CD14-positive monocyte (primary cell): Measurements from ENCODE around the gene PRTN3. TPM values are rescaled to one million over a fixed set of nuclear protein-coding genes. Genes with fewer than 3 reads are reported as not detected.
A peak's percentile ranks its signal among the peaks of the same experiment; 100 is the strongest.

ENCODE experiments used
- DNase-seq, 3 donors: peaks; one replicate each; pipeline ENCODE4 v3.0.0-alpha.2; 2011 to 2022
- H2AFZ ChIP-seq: 2 replicates; pipeline ENCODE4 v1.6.0; 2012; ENCODE audit warnings: mild to moderate bottlenecking, low read depth, low read length, inconsistent platforms; ENCODE audit not compliant: insufficient read depth, poor library complexity, severe bottlenecking
- H3K27ac ChIP-seq, 2 donors: 1 replicate in 1 of 2; 2 replicates in 1 of 2; pipeline ENCODE4 v1.5.1; 2012 to 2013; ENCODE audit warnings: low read length in 2 of 2, control low read depth in 1 of 2, inconsistent platforms in 1 of 2, low read depth in 1 of 2, mild to moderate bottlenecking in 1 of 2
- H3K27me3 ChIP-seq, 2 donors: one replicate each; pipeline versions ENCODE4 v1.6.0 to v1.6.1; 2011 to 2013; ENCODE audit warnings: low read length in 2 of 2; ENCODE audit not compliant: control insufficient read depth in 2 of 2, insufficient read depth in 2 of 2
- H3K36me3 ChIP-seq, 2 donors: replicated peaks in 1 of 2; 1 replicate in 1 of 2; 2 replicates in 1 of 2; pipeline versions ENCODE4 v1.5.1 to v1.6.1; 2012 to 2013; ENCODE audit warnings: low read length in 2 of 2, control low read depth in 1 of 2, inconsistent platforms in 1 of 2, mild to moderate bottlenecking in 1 of 2; ENCODE audit not compliant: insufficient read depth in 2 of 2, control insufficient read depth in 1 of 2
- H3K4me1 ChIP-seq, 2 donors: 1 replicate in 1 of 2; 2 replicates in 1 of 2; pipeline versions ENCODE4 v1.5.1 to v1.6.1; 2012 to 2013; ENCODE audit warnings: low read length in 2 of 2, control low read depth in 1 of 2, inconsistent platforms in 1 of 2, mild to moderate bottlenecking in 1 of 2, moderate library complexity in 1 of 2; ENCODE audit not compliant: insufficient read depth in 2 of 2, control insufficient read depth in 1 of 2
- H3K4me2 ChIP-seq: replicated peaks from 2 replicates; pipeline ENCODE3; 2012; ENCODE audit warnings: low read length, moderate library complexity, mild to moderate bottlenecking; ENCODE audit not compliant: poor library complexity, severe bottlenecking; ENCODE audit errors: extremely low read depth
- H3K4me3 ChIP-seq, 3 experiments: fragments of 200-600 bp in 1 of 3; sonication (generic) in 1 of 3; replicated peaks in 1 of 3; 1 replicate in 2 of 3; 2 replicates in 1 of 3; pipeline ENCODE4 v1.5.1; 2011 to 2013; ENCODE audit warnings: low read length in 3 of 3, mild to moderate bottlenecking in 3 of 3, control low read depth in 2 of 3, low read depth in 2 of 3, inconsistent platforms in 1 of 3, moderate library complexity in 1 of 3
- H3K79me2 ChIP-seq: 2 replicates; pipeline ENCODE4 v1.6.0; 2012; ENCODE audit warnings: mild to moderate bottlenecking, control low read depth, inconsistent platforms, low read length, moderate library complexity; ENCODE audit not compliant: insufficient read depth
- H3K9ac ChIP-seq: 2 replicates; pipeline ENCODE4 v1.6.0; 2017; ENCODE audit warnings: low read length, mild to moderate bottlenecking; ENCODE audit not compliant: insufficient read depth, poor library complexity, severe bottlenecking
- H3K9me3 ChIP-seq, 2 donors: replicated peaks in 1 of 2; 1 replicate in 1 of 2; 2 replicates in 1 of 2; pipeline versions ENCODE4 v1.5.1 to v1.6.1; 2012 to 2013; ENCODE audit warnings: low read length in 2 of 2, control low read depth in 1 of 2; ENCODE audit not compliant: control insufficient read depth in 1 of 2, insufficient read depth in 1 of 2
- H4K20me1 ChIP-seq: 2 replicates; pipeline ENCODE4 v1.6.0; 2012; ENCODE audit warnings: mild to moderate bottlenecking, low read length, control low read depth, moderate library complexity; ENCODE audit not compliant: insufficient read depth
- H3K27ac Mint-ChIP-seq, 7 donors: one replicate each; pipeline ENCODE4 v1.8.0; 2020; ENCODE audit warnings: mild to moderate bottlenecking in 7 of 7, mixed read lengths in 7 of 7, moderate library complexity in 6 of 7, inconsistent platforms in 2 of 7
- H3K27me3 Mint-ChIP-seq, 3 donors: one replicate each; pipeline ENCODE4 v1.8.0; 2021 to 2022; ENCODE audit warnings: low read depth in 3 of 3, mild to moderate bottlenecking in 3 of 3, mixed read lengths in 3 of 3, moderate library complexity in 3 of 3, inconsistent platforms in 1 of 3
- H3K36me3 Mint-ChIP-seq, 2 donors: one replicate each; pipeline ENCODE4 v1.8.0; 2020; ENCODE audit warnings: mixed read lengths in 2 of 2, inconsistent platforms in 1 of 2, mild to moderate bottlenecking in 1 of 2
- H3K4me1 Mint-ChIP-seq: one replicate; pipeline ENCODE4 v1.8.0; 2020; ENCODE audit warnings: mild to moderate bottlenecking, mixed read lengths
- H3K4me3 Mint-ChIP-seq, 2 donors: one replicate each; pipeline ENCODE4 v1.8.0; 2020; ENCODE audit warnings: mild to moderate bottlenecking in 2 of 2, mixed read lengths in 2 of 2, moderate library complexity in 1 of 2
- H3K9me3 Mint-ChIP-seq, 7 donors: one replicate each; pipeline ENCODE4 v1.8.0; 2020 to 2022; ENCODE audit warnings: mixed read lengths in 7 of 7, mild to moderate bottlenecking in 6 of 7, moderate library complexity in 6 of 7, inconsistent platforms in 2 of 7
- CTCF ChIP-seq: fragments of 200-600 bp; IDR thresholded peaks from one replicate; pipeline ENCODE4 v1.8.0; 2022; ENCODE audit warnings: antibody characterized with exemption, mild to moderate bottlenecking
- WGBS: methylation state at CpG from one replicate; pipeline ENCODE4 v1.1.5; 2013; ENCODE audit warnings: missing lambda C conversion rate; ENCODE audit not compliant: insufficient coverage; 5-methylcytosine and 5-hydroxymethylcytosine counted together
- intact Hi-C, 2 donors: fragments of 100-400 bp; cut with micrococcal nuclease; formaldehyde crosslinking; loops; one replicate each; pipeline versions ENCODE4 v1.15.0 to v1.15.1; 2023
- polyA plus RNA-seq, 3 donors: library from polyadenylated mRNA; depleted of rRNA in 1 of 3; unstranded in 2 of 3; stranded (reverse) in 1 of 3; fragments of 300-500 nt in 2 of 3; fragments of >200 nt in 1 of 3; fragmentation: Illumina TruSeq in 2 of 3; gene quantifications; 1 replicate in 2 of 3; 2 replicates in 1 of 3; pipeline ENCODE4 v1.2.3, GENCODE V29; 2012 to 2021

Gene PRTN3
- polyA plus RNA-seq, 3 donors: 0.11 TPM; not detected in 2

- H3K27me3 ChIP-seq: peaks cover 0 to 11% of the 10 kb centered on the region in 2 donors
- H3K4me1 ChIP-seq: peaks cover 46 to 60% of the 10 kb centered on the region in 2 donors
- H3K4me3 ChIP-seq: peak overlapping the region in 2 of 3 experiments; percentile 16 to 72
- H3K4me2 ChIP-seq: peak overlapping the region; percentile 82
- no peaks in the 10 kb centered on the region for H3K9me3 ChIP-seq
- peaks cover 34% of the 10 kb centered on the region for H3K4me1 Mint-ChIP-seq
- H3K27ac ChIP-seq: peak overlapping the region; percentile 66 to 70
- WGBS: no CpG with 5 or more reads among the region's 7 CpGs
- peaks cover 10 to 19% of the 10 kb centered on the region in 2 donors for H3K36me3 Mint-ChIP-seq
- TF ChIP-seq CTCF: no peak
- peaks cover 0 to 2% (median 0%) of the 10 kb centered on the region in 7 donors for H3K9me3 Mint-ChIP-seq
- H2AFZ ChIP-seq: no peak overlapping the region
- peak overlapping the region; percentile 89 to 98 (median 96) for H3K27ac Mint-ChIP-seq
- H3K4me3 Mint-ChIP-seq: peak overlapping the region; percentile 81 to 88
- H3K36me3 ChIP-seq: peaks cover 5 to 6% of the 10 kb centered on the region in 2 donors
- peaks cover 11% of the 10 kb centered on the region for H3K79me2 ChIP-seq
- DNase-seq: no peak
- H3K27me3 Mint-ChIP-seq: peaks cover 0 to 2% (median 0%) of the 10 kb centered on the region in 3 donors
- intact Hi-C loops: loop anchor here (2.0 to 10.0 kb wide), 4 partner anchors 58 to 382 kb away; partner anchors contain the start of genes ATP5F1D (in 1 of the 2), MIDN (in 1 of the 2) and WDR18 (in 1 of the 2)
- H3K9ac ChIP-seq: no peak overlapping the region
- H4K20me1 ChIP-seq: peaks cover 66% of the 10 kb centered on the region
Measured at GRCh38 chr19:863315-863620, 22.5 kb downstream of the PRTN3 start.

GRCh38 chr19:866769-867300 lies 26.0 kb downstream of the PRTN3 start:
- H3K27me3 Mint-ChIP-seq: peaks cover 0 to 5% (median 2%) of the 10 kb centered on the region in 3 donors
- DNase-seq: no peak
- H2AFZ ChIP-seq: no peak overlapping the region
- H3K9me3 ChIP-seq: no peaks in the 10 kb centered on the region
- H3K9me3 Mint-ChIP-seq: peaks cover 0 to 2% (median 0%) of the 10 kb centered on the region in 7 donors
- H3K4me2 ChIP-seq: no peak overlapping the region
- TF ChIP-seq CTCF: no peak
- peaks cover 18% of the 10 kb centered on the region for H3K4me1 Mint-ChIP-seq
- H3K27me3 ChIP-seq: peaks cover 0 to 11% of the 10 kb centered on the region in 2 donors
- H3K4me1 ChIP-seq: peaks cover 20 to 25% of the 10 kb centered on the region in 2 donors
- intact Hi-C loops: loop anchor here in 1 of 2 donors (10.0 kb wide), 1 partner anchor 378 kb away; the partner anchor contains the start of genes ATP5F1D and MIDN
- no peak overlapping the region for H3K27ac ChIP-seq
- H3K4me3 Mint-ChIP-seq: no peak overlapping the region
- 97% methylated on average over 7 of the region's 38 CpGs for WGBS
- peaks cover 77% of the 10 kb centered on the region for H4K20me1 ChIP-seq
- H3K79me2 ChIP-seq: no peaks in the 10 kb centered on the region
- H3K27ac Mint-ChIP-seq: no peak overlapping the region
- H3K36me3 ChIP-seq: peaks cover 10 to 18% of the 10 kb centered on the region in 2 donors
- H3K36me3 Mint-ChIP-seq: peaks cover 29 to 44% of the 10 kb centered on the region in 2 donors
- no peak overlapping the region for H3K9ac ChIP-seq
- H3K4me3 ChIP-seq: no peak overlapping the region
